Stimulated activated CD8-positive, alpha-beta memory T cell treated with anti-CD3 and anti-CD28 coated beads, Interleukin-4, amount 100 ng/mL, for 1 hour (primary cell): ENCODE measurements around the gene METRN.

ENCODE experiments used
- DNase-seq, 2 donors: peaks; one replicate each; pipeline ENCODE4 v3.0.0-alpha.2; 2020; ENCODE audit warnings: low read depth in 2 of 2, low spot score in 1 of 2

Gene METRN

DNA sequence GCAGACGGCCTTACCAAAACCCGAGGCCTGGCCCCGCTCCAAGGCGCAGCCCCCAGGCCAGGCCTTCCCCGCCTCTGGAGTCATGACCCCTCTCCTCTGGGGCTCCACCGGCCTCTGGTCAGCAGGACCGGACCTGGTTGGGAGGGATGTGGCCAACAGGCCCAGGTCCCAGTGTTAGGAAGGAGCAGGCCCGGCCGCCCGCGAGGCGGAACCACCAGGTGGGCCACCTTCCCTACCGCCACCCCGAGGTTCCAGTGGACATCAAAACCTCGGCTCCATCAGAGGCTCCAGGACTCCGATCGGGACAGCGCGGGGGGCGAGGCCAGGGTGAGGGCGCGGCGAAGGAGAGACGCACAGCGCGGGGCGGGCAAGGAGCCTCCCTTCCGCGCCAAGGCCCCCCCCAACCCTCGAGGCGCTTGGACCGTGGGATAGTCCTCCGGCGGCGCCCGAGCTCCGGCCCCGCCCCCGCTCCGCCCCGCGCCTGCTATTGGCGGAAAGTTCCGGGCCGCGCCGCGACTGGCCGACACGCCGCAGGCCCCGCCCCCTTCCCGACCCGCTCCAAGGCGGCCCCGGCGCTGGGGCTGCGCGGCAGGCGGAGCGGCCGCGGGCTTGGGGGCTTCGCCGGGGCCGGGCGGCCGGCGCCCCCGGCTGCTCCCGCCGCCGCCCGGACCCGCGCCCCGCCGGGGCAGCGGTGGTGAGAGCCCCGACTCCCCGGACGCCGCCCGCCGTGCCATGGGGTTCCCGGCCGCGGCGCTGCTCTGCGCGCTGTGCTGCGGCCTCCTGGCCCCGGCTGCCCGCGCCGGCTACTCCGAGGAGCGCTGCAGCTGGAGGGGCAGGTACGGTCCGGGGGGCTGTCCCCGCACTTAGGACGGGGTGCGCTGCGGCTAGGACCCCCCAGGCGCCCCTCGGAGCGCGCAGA lies at the start of gene METRN:
Gene METRN, plus strand, starts transcription at position 561 of the 919 bp plus-strand sequence. Its CDS starts 172 bp downstream, at position 733.
- peak; percentile 76 to 77 for DNase-seq

DNA sequence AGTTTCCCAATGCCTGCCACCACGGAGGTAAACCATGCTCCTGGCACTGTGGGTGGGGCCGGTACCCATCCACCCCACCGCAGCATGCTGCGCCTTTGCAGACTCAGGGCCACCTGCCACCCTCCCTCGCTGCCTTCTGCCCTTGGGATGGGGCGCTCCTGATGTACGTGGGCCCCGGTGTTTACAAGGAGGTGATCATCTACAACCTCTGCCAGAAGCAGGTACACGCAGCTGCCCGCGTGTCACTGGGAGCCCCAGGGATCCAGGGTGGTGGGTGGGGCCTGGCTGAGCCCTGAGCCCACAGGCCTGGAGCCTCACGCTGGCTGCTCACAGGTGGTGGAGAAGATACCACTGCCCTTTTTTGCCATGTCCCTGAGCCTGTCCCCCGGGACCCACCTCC lies 48.3 kb upstream of the METRN start:
- DNase-seq, result no peak

DNA sequence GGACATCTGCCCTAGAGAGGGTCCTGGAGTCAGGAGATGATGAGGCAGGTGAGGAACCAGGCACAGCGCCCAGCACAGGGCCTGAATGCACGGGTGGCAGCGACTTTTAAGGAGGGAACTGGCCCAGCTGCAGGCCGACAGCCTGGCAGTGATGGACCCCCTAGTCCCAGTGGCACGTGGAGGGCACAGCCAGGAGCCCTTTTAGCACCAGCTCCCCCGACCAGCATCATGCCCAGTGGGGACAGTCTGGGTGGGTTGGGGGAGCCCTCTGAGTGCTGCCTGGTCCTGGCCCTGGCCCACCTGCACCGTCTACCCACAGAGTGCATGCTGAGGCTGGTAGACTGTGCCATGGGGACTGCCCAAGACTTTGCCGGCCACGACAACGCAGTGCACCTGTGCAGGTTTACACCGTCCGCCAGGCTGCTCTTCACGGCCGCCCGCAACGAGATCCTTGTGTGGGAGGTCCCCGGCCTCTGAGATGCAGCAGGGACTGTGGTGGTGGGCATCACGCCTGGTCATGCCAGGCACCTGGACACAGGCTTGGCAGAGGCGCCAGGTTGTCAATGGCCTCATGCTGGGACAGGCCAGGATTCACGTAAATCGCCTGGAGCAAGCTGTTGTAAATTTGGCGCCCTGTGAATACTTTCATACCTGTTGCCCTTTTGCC lies 47.7 kb upstream of the METRN start:
- no peak for DNase-seq

DNA sequence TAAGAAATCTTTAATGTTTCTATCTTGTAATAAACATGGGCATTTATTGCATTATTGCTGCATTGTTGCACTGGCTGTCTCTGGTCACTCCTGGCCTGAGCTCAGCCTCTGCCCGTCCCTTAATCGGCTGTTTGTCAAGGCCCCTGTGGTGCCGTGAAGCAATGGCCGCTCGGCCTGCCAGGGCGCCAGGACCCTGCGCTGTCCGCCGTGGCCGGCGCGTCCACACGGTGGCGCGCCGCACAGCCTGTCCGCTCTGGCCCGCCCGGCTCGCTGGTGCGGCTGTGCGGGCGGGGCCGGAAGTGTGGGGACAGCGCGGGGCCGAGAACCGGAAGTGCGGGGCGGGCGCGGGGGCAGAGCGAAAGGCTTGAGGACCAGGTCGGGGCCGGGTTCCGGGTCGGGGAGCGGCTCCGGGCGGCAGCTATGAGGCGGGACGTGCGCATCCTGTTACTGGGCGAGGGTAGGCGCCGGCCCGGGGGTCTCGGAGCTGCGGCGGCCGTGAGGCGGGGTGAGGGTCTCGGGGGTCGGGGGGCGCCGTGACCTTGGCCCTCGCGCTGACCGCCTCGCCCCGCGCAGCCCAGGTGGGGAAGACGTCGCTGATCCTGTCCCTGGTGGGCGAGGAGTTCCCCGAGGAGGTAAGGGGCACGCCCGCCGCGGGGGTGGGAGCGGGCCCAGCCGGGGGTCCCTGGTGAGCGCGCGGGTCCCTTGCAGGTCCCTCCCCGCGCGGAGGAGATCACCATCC lies 47.0 kb upstream of the METRN start, which contains the start of gene RHOT2:
Gene RHOT2, plus strand, starts transcription at position 353 of the 739 bp plus-strand sequence. Its CDS starts 68 bp downstream, at position 421.
- DNase-seq, result peak; percentile 79 to 83

DNA sequence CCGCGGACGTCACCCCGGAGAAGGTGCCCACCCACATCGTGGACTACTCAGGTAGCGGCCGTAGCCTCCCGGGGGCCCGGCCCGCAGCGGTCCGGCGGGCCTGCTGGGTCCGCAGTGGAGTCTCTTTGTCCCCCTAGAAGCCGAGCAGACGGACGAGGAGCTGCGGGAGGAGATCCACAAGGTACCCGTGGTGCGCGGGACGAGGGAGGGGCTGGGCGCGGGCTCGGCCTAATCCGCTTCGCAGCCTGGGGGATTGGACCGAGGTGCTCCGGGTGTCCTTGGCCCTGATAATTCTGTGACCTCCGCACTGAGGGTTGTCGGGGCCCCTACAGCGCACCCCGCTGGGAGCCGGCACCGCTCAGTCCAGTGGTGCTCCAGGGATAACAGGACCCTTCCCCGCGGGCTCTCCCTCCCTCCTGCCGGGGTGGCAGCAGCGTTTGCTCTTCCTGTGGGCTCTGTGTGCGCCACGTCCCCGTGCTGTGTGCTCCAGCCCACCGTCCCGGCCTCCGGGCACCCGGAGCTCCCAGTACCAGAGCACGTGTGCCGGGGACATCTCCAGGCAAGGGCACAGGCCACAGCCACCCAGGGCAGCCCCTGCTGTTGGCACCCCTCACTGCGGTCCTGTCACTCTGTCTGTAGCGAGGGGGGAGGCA lies 46.3 kb upstream of the METRN start:
- no peak for DNase-seq

DNA sequence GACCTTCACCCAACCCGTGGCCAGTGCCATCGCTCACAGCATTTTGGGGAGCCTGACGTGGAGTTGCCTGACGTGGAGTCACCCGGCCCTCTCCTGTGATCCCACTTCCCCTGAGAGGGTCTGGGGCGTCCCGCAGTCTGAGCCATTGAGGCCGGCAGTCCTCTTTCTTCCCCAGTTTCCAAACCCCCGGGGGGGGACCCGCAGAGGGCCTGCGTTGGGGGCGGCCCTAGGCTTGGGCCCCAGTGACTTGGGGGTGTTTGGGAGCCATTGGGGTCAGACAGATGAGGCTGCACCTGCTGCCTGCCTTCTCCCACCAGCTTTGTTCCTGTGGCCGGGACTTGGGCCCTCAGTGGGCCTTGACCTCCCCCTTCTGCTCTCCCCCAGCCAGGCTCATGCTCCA lies 45.3 kb upstream of the METRN start:
- no peak for DNase-seq

DNA sequence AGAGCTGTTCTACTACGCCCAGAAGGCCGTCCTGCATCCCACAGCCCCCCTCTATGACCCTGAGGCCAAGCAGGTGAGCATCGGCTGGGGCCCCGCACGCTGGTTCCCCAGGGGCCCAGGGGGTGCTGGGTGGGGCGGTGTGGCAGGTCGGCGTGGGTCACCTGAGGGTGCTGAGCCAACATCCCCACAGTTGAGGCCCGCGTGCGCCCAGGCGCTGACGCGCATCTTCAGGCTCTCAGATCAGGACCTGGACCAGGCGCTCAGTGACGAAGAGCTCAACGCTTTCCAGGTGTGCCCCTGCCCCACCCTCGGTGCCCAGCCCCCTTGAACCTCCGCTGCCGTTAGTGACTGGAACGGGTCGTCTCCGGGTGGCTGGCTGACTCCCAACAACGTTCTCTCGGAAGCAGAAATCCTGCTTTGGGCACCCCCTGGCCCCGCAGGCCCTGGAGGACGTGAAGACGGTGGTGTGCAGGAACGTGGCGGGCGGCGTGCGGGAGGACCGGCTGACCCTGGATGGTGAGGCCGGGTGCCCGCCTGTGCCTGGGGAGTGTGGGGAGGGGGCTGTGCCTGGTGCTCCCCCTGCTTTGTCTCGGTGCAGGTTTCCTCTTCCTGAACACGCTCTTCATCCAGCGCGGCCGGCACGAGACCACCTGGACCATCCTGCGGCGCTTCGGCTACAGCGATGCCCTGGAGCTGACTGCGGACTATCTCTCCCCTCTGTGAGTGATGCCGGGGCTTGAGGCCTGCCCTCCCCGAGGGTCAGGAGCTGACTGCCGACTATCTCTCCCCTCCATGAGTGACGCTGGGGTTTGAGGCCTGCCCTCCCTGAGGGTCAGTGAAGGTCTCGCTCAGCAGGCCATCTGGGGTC lies 44.2 kb upstream of the METRN start:
- DNase-seq, result no peak

DNA sequence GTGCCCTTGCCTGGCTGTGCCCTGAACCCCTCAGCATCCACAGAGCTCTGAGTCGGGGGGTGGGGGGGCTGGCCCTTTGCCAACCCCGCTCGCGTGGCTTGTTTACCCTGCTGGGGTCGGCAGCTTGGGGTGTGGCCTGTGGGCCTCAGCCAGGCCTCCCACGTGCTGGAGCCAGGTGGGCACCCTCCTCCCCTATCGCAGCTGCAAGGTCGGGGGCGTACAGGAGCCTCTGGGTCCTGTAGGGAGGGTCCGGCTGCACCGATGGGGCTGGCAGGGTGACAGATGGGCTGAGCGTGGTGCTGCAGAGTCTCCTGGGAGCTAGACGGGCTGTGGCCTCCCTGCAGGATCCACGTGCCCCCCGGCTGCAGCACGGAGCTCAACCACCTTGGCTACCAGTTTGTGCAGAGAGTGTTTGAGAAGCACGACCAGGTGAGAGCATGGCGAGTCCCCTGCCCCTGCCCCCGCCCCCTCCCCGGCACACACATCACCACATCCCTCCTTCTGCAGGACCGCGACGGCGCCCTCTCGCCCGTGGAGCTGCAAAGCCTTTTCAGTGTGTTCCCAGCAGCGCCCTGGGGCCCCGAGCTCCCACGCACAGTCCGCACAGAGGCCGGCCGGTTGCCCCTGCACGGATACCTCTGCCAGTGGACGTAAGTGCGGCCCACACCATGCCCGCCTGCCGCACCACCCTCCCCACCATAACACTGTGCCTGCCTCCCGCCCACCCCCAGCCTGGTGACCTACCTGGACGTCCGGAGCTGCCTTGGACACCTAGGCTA lies 43.4 kb upstream of the METRN start:
- no peak for DNase-seq

DNA sequence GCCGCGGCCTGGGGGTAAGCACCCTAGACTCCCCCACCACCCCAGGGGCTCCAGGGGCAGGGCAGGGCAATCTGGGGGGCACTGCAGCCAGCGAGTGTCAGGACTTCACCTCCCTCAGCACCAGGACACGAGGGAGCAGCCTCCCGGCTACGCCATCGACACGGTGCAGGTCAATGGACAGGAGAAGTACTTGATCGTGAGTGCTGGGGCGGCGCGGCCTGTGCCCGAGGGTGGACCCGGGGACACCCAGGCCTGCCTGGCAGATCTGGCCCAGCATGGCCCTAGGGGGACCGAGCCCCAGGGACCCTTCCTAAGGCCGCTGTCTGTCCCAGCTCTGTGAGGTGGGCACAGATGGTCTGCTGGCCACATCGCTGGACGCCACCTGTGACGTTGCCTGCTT lies 42.5 kb upstream of the METRN start:
- DNase-seq, result no peak

DNA sequence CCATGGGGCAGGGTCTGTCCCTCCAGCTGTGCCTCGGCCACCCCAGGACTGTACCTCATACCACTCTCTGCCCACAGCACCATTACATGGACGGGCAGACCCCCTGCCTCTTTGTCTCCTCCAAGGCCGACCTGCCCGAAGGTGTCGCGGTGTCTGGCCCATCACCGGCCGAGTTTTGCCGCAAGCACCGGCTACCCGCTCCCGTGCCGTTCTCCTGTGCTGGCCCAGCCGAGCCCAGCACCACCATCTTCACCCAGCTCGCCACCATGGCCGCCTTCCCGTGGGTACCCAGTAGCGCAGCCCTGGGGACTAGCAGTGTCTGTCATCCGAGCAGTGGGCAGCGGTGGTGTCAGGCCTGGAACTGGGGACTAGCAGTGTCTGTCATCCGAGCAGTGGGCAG lies 42.1 kb upstream of the METRN start:
- DNase-seq, result no peak

DNA sequence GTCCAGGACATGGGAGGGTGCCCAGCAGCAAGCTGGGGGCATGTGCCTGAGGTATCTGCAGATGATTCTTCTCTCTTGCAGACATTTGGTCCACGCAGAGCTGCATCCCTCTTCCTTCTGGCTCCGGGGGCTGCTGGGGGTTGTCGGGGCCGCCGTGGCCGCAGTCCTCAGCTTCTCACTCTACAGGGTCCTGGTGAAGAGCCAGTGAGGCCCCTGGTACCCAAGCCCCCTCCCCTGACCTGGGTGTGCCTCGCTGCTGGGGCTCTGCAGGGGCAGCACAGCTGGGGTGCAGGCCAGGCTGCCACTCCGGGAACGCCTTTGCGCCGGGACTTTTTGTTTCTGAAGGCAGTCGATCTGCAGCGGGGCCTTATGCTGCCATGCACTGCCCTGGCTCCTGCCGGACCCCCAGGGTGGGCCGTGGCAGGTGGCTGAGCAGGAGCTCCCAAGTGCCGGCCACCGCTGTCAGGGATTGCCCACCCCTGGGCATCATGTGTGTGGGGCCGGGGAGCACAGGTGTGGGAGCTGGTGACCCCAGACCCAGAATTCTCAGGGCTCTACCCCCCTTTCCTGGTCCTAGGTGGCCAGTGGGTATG lies 41.4 kb upstream of the METRN start:
- no peak for DNase-seq

DNA sequence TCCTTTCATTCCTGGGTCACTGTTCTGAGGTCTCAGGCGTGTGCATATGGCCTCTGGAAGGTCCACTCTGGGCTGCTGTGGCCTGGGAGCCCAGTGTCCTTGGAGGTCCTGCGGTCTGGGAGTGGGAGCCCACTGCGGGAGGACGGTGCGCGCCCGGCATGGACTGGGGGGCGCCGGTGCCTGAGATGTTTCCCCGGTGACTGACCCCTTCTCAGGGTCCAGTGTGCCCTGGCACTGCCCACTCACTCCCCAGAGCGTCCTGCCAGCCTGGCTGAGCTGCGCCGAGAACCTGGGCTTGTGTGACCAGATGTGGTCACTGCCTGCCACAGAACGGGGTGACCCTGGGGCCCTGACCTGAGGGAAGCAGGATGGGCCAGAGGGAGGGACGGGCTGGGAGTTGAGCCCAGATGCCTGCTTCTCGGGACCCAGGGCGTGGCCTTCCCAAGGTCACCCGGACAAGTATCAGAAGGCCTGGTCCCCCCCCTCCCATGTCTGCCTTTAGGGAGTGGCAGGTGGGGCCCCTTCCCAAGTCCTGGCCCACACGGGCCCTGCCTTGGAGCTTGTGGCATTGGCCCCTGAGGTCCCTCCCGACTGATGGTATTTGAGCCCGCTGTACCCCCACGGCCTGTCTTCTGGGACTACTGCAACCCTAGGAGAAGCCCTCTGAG lies 40.6 kb upstream of the METRN start:
- DNase-seq, result no peak

DNA sequence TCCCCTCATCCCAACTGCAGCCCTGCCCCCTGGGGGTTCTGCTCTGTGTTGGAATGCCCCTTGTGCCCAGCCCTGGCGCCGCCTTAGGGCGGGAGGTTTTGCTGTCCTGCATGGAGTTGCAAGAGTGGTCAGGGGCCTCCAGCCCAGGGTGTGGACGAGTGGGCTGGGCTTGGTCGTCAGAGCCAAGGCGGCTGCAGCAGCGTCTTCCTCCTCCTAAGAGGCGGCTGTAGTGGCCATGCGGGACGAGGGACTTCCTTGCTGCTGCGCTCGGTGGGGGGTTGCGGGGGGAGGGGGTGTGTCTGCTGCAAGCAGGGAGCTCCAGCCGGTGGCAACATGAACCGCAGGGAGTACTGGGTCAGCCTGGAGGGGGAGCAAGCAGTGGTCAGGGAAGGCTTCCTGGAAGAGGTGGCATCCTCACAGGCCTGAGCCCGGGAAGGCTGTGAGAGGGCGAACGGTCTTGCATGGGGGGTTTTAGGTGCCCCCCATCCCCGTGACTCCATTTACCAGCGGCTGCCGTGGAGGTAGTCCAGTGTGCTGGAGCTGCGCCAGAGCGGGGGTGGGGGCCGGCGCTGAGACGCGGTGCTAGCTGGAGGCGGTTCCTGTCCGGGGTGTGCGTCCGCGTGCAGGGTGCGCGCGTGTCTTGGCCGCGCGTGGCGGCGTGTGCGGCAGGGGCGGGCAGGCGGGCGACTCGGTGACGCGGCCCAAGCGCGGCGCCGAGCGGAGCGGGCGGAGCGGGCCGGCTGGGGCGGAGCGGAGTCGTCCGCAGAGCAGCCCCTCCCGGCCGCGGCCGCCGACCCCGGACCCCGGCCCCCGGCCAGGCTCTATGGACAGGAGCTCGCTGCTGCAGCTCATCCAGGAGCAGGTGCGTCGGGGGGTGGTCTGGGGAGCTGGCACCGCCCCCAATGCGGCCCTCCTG lies 39.7 kb upstream of the METRN start, which contains the start of gene RHBDL1:
Gene RHBDL1, plus strand, starts transcription at position 704 of the 916 bp plus-strand sequence. Its CDS starts 120 bp downstream, at position 824.
- DNase-seq, result no peak

DNA sequence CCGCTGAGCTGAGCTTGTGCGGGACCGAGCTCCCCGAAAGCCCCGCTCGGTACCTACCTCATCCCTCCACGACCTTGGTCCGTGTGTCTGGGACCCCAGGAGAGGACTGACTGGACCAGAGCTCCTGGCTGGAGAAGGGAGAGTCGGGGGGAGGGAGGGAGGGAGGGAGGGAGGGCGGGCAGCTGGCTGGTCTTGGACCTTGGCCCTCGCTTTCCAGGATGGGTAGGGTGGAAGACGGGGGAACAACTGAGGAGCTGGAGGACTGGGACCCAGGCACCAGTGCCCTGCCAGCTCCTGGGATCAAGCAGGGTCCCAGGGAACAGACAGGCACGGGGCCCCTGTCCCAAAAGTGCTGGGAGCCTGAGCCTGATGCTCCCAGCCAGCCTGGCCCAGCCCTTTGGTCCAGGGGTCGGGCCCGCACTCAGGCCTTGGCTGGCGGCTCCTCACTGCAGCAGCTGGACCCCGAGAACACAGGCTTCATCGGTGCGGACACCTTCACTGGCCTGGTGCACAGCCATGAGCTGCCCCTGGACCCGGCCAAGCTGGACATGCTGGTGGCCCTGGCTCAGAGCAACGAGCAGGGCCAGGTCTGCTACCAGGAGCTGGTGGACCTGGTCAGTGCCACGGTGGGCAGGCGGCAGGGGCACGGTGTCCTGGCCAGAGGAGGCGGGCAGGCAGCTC lies 38.9 kb upstream of the METRN start:
- no peak for DNase-seq

DNA sequence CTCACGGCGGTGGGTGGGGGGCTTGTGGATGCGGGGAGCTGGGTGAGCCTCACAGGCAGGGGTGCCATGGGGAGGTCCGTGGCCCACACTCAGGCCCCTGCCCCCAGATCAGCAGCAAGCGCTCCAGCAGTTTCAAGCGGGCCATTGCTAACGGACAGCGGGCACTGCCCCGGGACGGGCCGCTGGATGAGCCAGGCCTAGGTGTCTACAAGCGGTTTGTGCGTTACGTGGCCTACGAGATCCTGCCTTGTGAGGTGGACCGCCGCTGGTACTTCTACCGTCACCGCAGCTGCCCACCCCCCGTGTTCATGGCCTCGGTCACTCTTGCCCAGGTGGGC lies 38.4 kb upstream of the METRN start:
- DNase-seq, result no peak

DNA sequence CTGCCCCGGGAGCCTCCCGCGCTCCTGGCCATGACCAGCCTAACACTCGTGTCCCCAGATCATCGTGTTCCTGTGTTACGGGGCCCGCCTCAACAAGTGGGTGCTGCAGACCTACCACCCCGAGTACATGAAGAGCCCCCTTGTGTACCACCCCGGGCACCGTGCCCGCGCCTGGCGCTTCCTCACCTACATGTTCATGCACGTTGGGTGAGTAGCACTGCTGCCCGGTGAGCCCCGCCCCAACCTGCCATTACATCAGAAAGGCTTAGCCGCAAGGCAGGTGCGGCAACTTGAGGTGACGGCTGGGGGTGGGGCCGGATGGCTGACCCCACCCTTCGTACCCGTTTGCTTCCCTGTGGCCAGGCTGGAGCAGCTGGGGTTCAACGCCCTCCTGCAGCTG lies 38.0 kb upstream of the METRN start:
- no peak for DNase-seq
